A673 (cell line): ENCODE data around the gene RCC2. TPM values are rescaled to one million over a fixed set of nuclear protein-coding genes. Genes with fewer than 3 reads are reported as not detected.

ENCODE experiments used
- BruUV-seq: library from RNA; stranded (reverse); fragments of 400-500 nt; replicated peaks from 2 replicates; lab custom pipeline; 2021; lab: Mats Ljungman, UMichigan
- CTCF ChIA-PET: fragments of 300-600 bp; sonication (Branson Sonifier 250); formaldehyde crosslinking; loops from one replicate; lab custom pipeline; 2022; ENCODE audit warnings: antibody characterized with exemption; lab: Charles Lee
- POLR2A ChIA-PET: fragments of 300-600 bp; sonication (Branson Sonifier 250); formaldehyde crosslinking; loops from one replicate; lab custom pipeline; 2022; ENCODE audit warnings: antibody characterized with exemption; ENCODE audit not compliant: low non-redundant PET; lab: Charles Lee
- DNase-seq: peaks from one replicate; pipeline ENCODE4 v3.0.0-alpha.2; 2015; ENCODE audit warnings: low spot score
- H3K27ac ChIP-seq: fragments of 200-600 bp; sonication (generic); 2 replicates; pipeline ENCODE4 v1.5.1; 2016; ENCODE audit warnings: mixed run types, low read depth, mild to moderate bottlenecking, mixed read lengths, antibody characterized with exemption, low read length; ENCODE audit not compliant: poor library complexity, severe bottlenecking
- H3K27me3 ChIP-seq: fragments of 200-600 bp; sonication (generic); replicated peaks from 2 replicates; pipeline ENCODE4 v1.6.1; 2017; ENCODE audit warnings: mixed run types, low read depth, mild to moderate bottlenecking, mixed read lengths, antibody characterized with exemption, low read length; ENCODE audit not compliant: insufficient read depth, poor library complexity
- H3K36me3 ChIP-seq: fragments of 200-600 bp; sonication (generic); 2 replicates; pipeline ENCODE4 v1.6.1; 2016; ENCODE audit warnings: mixed run types, mild to moderate bottlenecking, mixed read lengths, antibody characterized with exemption, low read length; ENCODE audit not compliant: insufficient read depth, poor library complexity, severe bottlenecking
- H3K4me1 ChIP-seq: fragments of 200-600 bp; sonication (generic); 2 replicates; pipeline ENCODE4 v1.6.1; 2017; ENCODE audit warnings: mixed run types, mild to moderate bottlenecking, mixed read lengths, antibody characterized with exemption, low read length; ENCODE audit not compliant: insufficient read depth, poor library complexity, severe bottlenecking
- H3K4me3 ChIP-seq: fragments of 200-600 bp; sonication (generic); 2 replicates; pipeline ENCODE4 v1.5.1; 2016; ENCODE audit warnings: low read depth, mixed run types, mild to moderate bottlenecking, mixed read lengths, low read length; ENCODE audit not compliant: poor library complexity, severe bottlenecking
- H3K9me3 ChIP-seq: fragments of 200-600 bp; sonication (generic); 2 replicates; pipeline ENCODE4 v1.6.1; 2016; ENCODE audit warnings: mixed run types, low read depth, mild to moderate bottlenecking, mixed read lengths, antibody characterized with exemption, low read length; ENCODE audit not compliant: poor library complexity, severe bottlenecking
- CTCF ChIP-seq: fragments of 300-800, 200-600 bp; sonication (generic); conservative IDR thresholded peaks from 2 replicates; pipeline ENCODE4 v1.5.1; 2017; ENCODE audit warnings: low read depth, mild to moderate bottlenecking, antibody characterized with exemption, low read length, moderate library complexity, mixed read lengths
- EZH2 ChIP-seq: fragments of 200-600 bp; sonication (generic); IDR thresholded peaks from 2 replicates; pipeline ENCODE4 v1.6.1; 2017; ENCODE audit warnings: borderline replicate concordance, low read depth, mild to moderate bottlenecking, mixed read lengths, antibody characterized with exemption, low read length; ENCODE audit not compliant: poor library complexity, severe bottlenecking
- intact Hi-C: fragments of 100-400 bp; cut with micrococcal nuclease; formaldehyde crosslinking; loops from one replicate; pipeline ENCODE4 v1.10.0; 2022; ENCODE audit not compliant: unreplicated experiment
- total RNA-seq: library from RNA; stranded (reverse); gene quantifications from 2 replicates; pipeline ENCODE4 v1.2.3, GENCODE V29; 2021

Gene RCC2
- total RNA-seq, 1 experiment from 2014 or later, result 182 TPM

- intact Hi-C loops, result no loop called here
- POLR2A ChIA-PET, result no interaction called here
- no peaks in the 10 kb centered on the region for H3K9me3 ChIP-seq
- H3K4me3 ChIP-seq, result peak overlapping the region; percentile 95
- H3K4me1 ChIP-seq, result peaks cover 31% of the 10 kb centered on the region
- H3K27me3 ChIP-seq, result no peaks in the 10 kb centered on the region
- CTCF ChIA-PET, result interaction anchor here (0.6 to 0.7 kb wide), 2 partner anchors 881 to 1126 kb away, joined by 3 to 5 read pairs; no protein-coding TSS in a partner anchor
- H3K36me3 ChIP-seq, result peaks cover 30% of the 10 kb centered on the region
- no peak for TF ChIP-seq CTCF
- no peak for TF ChIP-seq EZH2
- H3K27ac ChIP-seq, result peak overlapping the region; percentile 96
- peak; percentile 74 for DNase-seq
- no TSS peak for BruUV-seq
Measured at GRCh38 chr1:17438318-17439249, 893 bp downstream of the RCC2 start.

- Histone ChIP-seq H3K36me3 (peaks cover 37% of the 10 kb centered on the region), H3K27me3 (no peaks in the 10 kb centered on the region), H3K4me1 (peaks cover 31% of the 10 kb centered on the region), H3K9me3 (no peaks in the 10 kb centered on the region), H3K27ac (peak overlapping the region; percentile 96), H3K4me3 (peak overlapping the region; percentile 95)
- CTCF ChIA-PET, result no interaction called here
- intact Hi-C loops, result no loop called here
- BruUV-seq, result no TSS peak
- POLR2A ChIA-PET, result interaction anchor here (0.5 kb wide), 1 partner anchor 62 kb away, joined by 4 read pairs; no protein-coding TSS in a partner anchor
- TF ChIP-seq EZH2, result no peak
- no peak for TF ChIP-seq CTCF
- peak; percentile 73 for DNase-seq
Measured at GRCh38 chr1:17437580-17438317, 1.7 kb downstream of the RCC2 start.

- BruUV-seq, result no TSS peak
Measured at GRCh38 chr1:17437260-17437579, 2.3 kb downstream of the RCC2 start.

More at GRCh38 chr1:17437260-17437579, 2.3 kb downstream of the RCC2 start:
- H3K27ac ChIP-seq, result peak overlapping the region; percentile 39
- intact Hi-C loops, result no loop called here
- no peak for DNase-seq
- POLR2A ChIA-PET, result interaction anchor here (0.5 kb wide), 1 partner anchor 62 kb away, joined by 4 read pairs; no protein-coding TSS in a partner anchor
- no peaks in the 10 kb centered on the region for H3K9me3 ChIP-seq
- TF ChIP-seq CTCF (no peak), EZH2 (no peak)
- no peaks in the 10 kb centered on the region for H3K27me3 ChIP-seq
- H3K36me3 ChIP-seq, result peaks cover 43% of the 10 kb centered on the region
- CTCF ChIA-PET, result no interaction called here
- H3K4me3 ChIP-seq, result peak overlapping the region; percentile 95
- peaks cover 31% of the 10 kb centered on the region for H3K4me1 ChIP-seq
